Measurements from ENCODE around the gene FBXO47.

DNA sequence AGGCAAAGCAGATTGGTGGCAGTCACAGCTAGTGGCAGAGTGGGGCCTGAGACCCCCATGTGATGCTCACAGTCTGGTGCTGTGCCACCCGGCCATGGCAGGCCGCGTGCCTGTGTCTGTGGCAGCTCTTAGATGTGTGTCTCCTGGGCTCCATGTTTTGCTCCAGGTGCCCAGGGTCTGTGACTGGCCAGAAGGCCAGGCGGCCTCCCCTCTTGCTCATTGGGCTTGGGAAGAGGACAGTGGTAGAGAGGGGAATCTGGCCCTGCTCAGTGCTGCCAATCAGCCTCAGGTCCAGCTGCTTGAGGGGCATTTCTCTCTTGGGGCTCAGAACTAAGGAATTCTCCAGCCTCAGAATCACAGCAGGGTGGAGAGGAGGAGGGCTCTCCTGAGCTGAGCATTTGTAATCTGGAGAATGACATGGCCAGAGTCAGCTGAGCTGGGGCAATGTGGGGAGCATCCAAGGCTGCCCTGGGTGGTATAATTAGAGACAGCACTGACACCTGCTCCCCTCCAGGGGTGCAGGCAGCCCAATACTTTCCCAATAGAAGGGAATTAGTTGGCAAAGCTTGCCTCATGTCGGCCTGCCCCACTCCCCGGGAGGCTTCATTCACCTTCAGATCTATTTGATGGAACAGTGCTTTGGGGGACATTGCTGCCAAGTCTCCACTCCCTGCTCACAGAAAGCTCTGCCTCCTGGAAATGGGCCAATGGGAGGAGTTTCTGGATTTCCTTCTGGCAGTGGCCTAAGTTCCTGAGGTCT, 44.5 kb downstream of the FBXO47 start:
- TF ChIP-seq RFX1 (IDR thresholded peaks at IDR 0.05), result no peak
- no peak for TF ChIP-seq CREM (IDR thresholded peaks at IDR 0.05; ENCODE audit: low read depth)
- TF ChIP-seq ZFX (CRISPR knock-in tag; IDR thresholded peaks at IDR 0.05), result no peak
- TF ChIP-seq, protein P1, sequence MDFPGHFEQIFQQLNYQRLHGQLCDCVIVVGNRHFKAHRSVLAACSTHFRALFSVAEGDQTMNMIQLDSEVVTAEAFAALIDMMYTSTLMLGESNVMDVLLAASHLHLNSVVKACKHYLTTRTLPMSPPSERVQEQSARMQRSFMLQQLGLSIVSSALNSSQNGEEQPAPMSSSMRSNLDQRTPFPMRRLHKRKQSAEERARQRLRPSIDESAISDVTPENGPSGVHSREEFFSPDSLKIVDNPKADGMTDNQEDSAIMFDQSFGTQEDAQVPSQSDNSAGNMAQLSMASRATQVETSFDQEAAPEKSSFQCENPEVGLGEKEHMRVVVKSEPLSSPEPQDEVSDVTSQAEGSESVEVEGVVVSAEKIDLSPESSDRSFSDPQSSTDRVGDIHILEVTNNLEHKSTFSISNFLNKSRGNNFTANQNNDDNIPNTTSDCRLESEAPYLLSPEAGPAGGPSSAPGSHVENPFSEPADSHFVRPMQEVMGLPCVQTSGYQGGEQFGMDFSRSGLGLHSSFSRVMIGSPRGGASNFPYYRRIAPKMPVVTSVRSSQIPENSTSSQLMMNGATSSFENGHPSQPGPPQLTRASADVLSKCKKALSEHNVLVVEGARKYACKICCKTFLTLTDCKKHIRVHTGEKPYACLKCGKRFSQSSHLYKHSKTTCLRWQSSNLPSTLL (IDR thresholded peaks at IDR 0.05), result no peak
- TF ChIP-seq, protein P2, sequence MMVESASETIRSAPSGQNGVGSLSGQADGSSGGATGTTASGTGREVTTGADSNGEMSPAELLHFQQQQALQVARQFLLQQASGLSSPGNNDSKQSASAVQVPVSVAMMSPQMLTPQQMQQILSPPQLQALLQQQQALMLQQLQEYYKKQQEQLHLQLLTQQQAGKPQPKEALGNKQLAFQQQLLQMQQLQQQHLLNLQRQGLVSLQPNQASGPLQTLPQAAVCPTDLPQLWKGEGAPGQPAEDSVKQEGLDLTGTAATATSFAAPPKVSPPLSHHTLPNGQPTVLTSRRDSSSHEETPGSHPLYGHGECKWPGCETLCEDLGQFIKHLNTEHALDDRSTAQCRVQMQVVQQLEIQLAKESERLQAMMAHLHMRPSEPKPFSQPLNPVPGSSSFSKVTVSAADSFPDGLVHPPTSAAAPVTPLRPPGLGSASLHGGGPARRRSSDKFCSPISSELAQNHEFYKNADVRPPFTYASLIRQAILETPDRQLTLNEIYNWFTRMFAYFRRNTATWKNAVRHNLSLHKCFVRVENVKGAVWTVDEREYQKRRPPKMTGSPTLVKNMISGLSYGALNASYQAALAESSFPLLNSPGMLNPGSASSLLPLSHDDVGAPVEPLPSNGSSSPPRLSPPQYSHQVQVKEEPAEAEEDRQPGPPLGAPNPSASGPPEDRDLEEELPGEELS (CRISPR knock-in tag; IDR thresholded peaks at IDR 0.05; ENCODE audit: borderline replicate concordance), result no peak

Data from K562 (cell line).